Measurements from ENCODE around the gene SLC25A30. TPM values are rescaled to one million over a fixed set of nuclear protein-coding genes. Genes with fewer than 3 reads are reported as not detected.
"Not testable (repeated sequence)": the region's sequence is repeated elsewhere in the genome, so short reads cannot be mapped to it uniquely, and the experiment has no call there.

The SLC25A30 gene
- total RNA-seq, 3 donors from 2014 or later: 10.5 to 20.0 (median 13.6) TPM

DNA sequence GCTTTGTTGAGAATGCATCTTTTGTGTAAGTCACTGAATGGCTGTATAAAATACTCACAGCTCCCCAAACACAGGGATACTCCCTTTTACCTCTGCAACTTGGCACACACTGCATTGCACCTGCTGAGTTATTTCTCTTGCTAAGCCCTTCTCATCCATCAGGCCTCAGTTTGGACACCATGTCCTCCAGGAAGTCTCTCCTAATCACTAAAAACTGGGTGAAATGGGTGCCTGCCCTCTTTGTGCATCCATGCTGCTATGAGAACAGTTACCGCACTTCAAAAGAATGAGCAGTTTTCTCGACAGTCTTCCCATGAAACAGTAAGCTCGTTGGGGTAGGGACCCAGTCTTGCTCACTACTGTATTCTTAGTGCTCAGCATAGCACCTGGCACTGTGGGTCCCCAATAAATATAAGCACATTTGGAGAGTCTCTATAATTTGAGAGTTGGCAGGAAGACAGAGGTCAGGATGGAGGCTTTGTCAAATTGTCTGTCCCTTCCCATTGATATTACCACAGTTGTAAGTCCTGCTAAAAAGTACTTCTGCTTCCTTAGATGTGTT, 4.6 kb upstream of the SLC25A30 start:
- TF ChIP-seq, protein P1, sequence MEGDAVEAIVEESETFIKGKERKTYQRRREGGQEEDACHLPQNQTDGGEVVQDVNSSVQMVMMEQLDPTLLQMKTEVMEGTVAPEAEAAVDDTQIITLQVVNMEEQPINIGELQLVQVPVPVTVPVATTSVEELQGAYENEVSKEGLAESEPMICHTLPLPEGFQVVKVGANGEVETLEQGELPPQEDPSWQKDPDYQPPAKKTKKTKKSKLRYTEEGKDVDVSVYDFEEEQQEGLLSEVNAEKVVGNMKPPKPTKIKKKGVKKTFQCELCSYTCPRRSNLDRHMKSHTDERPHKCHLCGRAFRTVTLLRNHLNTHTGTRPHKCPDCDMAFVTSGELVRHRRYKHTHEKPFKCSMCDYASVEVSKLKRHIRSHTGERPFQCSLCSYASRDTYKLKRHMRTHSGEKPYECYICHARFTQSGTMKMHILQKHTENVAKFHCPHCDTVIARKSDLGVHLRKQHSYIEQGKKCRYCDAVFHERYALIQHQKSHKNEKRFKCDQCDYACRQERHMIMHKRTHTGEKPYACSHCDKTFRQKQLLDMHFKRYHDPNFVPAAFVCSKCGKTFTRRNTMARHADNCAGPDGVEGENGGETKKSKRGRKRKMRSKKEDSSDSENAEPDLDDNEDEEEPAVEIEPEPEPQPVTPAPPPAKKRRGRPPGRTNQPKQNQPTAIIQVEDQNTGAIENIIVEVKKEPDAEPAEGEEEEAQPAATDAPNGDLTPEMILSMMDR (IDR thresholded peaks at IDR 0.05): no peak
- no peaks in the 10 kb centered on the region for H3K9me3 ChIP-seq
- H3K4me1 ChIP-seq (ENCODE audit: low read depth): peaks cover 5% of the 10 kb centered on the region
- intact Hi-C loops (cut with DNase I, micrococcal nuclease): no loop called here
- H3K36me3 ChIP-seq (ENCODE audit: low read depth): no peaks in the 10 kb centered on the region
- ATAC-seq (peak; percentile 35), DNase-seq (no peak)
- no peak overlapping the region for H3K4me3 ChIP-seq

DNA sequence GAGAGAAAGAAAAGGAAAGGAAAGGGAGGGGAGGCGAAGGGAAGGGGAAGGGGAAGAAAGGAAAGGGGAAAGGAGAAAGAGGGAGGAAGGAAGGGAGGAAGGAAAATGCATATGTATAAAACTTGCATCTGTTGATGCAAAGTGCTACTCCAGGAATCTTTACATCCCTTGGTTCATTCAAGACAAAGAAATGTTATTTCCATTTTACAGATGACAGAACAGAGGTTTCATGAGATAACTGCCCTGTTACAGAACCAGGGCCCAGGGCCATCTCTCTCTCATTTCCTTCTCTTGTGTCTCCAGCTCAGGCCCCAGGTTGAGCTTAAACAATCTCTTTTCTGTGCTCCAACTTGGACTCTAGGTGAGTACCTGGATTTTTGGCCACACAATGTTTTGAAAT, 1.8 kb upstream of the SLC25A30 start:
- no peak for ATAC-seq
- Histone ChIP-seq H3K9me3 (no peaks in the 10 kb centered on the region), H3K4me1 (ENCODE audit: low read depth) (peaks cover 16% of the 10 kb centered on the region), H3K4me3 (no peak overlapping the region), H3K36me3 (ENCODE audit: low read depth) (no peaks in the 10 kb centered on the region)
- no peak for DNase-seq
- intact Hi-C loops (cut with DNase I, micrococcal nuclease): no loop called here
- TF ChIP-seq, protein P1 (IDR thresholded peaks at IDR 0.05): no peak

DNA sequence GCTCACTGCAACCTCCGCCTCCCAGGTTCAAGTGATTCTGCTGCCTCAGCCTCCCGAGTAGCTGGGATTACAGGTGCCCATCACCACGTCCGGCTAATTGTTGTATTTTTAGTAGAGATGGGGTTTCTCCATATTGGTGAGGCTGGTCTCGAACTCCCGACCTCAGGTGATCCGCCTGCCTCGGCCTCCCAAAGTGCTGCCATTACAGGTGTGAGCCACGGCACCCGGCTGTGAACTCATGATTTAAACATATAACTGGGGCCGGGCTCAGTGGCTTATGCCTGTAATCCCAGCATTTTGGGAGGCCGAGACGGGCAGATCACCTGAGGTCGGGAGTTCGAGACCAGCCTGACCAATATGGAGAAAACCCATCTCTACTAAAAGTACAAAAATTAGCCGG, 1.2 kb upstream of the SLC25A30 start:
- H3K9me3 ChIP-seq; ATAC-seq; intact Hi-C loops (cut with DNase I, micrococcal nuclease); H3K4me3 ChIP-seq; H3K36me3 ChIP-seq (ENCODE audit: low read depth): not testable (repeated sequence)
- H3K4me1 ChIP-seq (ENCODE audit: low read depth): peaks cover 18% of the 10 kb centered on the region
- peak in 1 of 3 donors; percentile 53 for DNase-seq

DNA sequence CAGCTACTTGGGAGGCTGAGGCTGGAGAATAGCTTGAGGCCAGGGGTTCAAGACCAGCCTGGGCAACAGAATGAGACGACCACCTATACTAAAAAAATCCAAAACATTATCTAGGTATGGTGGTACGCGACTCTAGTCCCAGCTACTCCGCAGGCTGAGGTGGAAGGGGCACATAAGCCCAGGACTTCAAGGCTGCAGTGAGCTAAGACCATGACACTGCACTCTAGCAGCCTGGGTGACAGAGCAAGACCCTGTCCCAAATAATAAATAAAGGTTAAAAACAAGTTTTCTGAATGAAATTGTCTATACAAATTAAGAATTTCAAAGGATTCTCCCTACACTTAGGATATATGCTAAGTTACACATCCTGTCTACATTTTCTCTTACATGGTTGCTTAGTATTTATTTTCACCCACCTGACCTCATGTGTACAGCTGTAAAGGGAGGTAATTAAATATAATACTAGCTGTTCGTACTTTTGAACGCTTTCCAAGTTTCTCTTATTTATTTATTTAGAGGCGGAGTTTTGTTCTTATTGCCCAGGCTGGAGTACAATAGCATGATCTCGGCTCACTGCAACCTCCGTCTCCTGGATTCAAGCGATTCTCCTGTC, 1.6 kb downstream of the SLC25A30 start:
- H3K4me3 ChIP-seq: peak overlapping the region; percentile 63
- TF ChIP-seq, protein P1 (IDR thresholded peaks at IDR 0.05): no peak
- H3K36me3 ChIP-seq (ENCODE audit: low read depth): no peaks in the 10 kb centered on the region
- ATAC-seq: peak; percentile 35
- peaks cover 13% of the 10 kb centered on the region for H3K4me1 ChIP-seq (ENCODE audit: low read depth)
- peak in 1 of 3 donors; percentile 63 for DNase-seq
- H3K9me3 ChIP-seq: no peaks in the 10 kb centered on the region
- intact Hi-C loops (cut with DNase I, micrococcal nuclease): no loop called here

DNA sequence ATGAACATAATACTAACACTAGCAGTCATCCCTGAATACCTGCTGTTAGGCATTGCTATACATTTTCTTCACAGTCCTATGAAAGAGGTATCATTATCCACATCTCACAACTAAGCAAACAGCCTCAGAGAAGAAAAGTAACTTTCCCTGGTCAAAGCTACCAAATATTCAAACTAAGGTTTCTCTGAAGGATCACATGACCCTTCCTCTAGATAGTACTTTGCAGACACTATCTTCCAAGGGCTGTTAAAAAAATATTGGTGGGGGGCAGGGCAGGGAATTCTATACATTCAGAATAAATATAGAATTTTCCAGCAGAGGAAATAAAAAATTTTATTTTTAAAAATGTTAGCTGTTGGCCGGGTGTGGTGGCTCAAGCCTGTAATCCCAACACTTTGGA, 3.1 kb downstream of the SLC25A30 start:
- Histone ChIP-seq H3K9me3 (no peaks in the 10 kb centered on the region), H3K36me3 (ENCODE audit: low read depth) (no peaks in the 10 kb centered on the region), H3K4me1 (ENCODE audit: low read depth) (peaks cover 13% of the 10 kb centered on the region), H3K4me3 (no peak overlapping the region)
- intact Hi-C loops (cut with DNase I, micrococcal nuclease): no loop called here
- TF ChIP-seq, protein P1 (IDR thresholded peaks at IDR 0.05): no peak
- ATAC-seq (no peak), DNase-seq (no peak)

DNA sequence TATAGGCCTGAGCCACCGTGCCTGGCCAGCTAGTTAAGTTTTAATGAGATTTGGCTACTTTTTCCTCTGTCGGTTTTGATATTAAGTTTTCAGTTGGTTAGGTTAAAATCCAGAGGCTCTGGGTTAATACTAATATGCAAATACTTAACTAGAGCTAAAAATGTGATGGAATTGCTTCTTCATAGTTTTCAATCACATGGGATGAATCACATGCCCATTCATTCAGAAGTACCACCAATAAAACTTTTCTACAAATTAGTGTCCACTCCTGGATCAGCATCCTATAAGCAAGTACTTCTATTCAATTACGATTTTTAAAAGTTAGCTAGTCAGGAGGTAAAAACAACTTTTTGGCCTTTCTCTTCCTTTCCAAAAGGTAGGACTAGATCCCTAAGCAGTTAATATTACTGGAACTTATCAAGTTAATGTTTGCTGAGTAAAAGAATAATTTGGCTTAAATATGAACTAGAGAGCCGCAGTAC, 4.3 kb downstream of the SLC25A30 start:
- Histone ChIP-seq H3K9me3 (no peaks in the 10 kb centered on the region), H3K4me1 (ENCODE audit: low read depth) (peaks cover 13% of the 10 kb centered on the region), H3K4me3 (no peak overlapping the region), H3K36me3 (ENCODE audit: low read depth) (no peaks in the 10 kb centered on the region)
- DNase-seq (no peak), ATAC-seq (no peak)
- TF ChIP-seq, protein P1 (IDR thresholded peaks at IDR 0.05): no peak
- intact Hi-C loops (cut with DNase I, micrococcal nuclease): no loop called here

All from mucosa of descending colon (tissue), 3 donors.